GM21423 (cell line): ENCODE results near the gene F12.

Experiments used
- ATAC-seq: cut with Tn5 transposase; IDR thresholded peaks from one replicate; pipeline ENCODE4 v1.9.1; 2021; ENCODE audit warnings: mild to moderate bottlenecking, moderate library complexity; ENCODE audit not compliant: unreplicated experiment

Gene F12

GRCh38 chr5:177357459-177358351, 51.7 kb downstream of the F12 start, which contains the start of gene RGS14:
TSS of gene RGS14 (plus strand) at chr5:177357924. CDS start at chr5:177358025, 101 bp downstream.
- peak; percentile 89 for ATAC-seq

DNA sequence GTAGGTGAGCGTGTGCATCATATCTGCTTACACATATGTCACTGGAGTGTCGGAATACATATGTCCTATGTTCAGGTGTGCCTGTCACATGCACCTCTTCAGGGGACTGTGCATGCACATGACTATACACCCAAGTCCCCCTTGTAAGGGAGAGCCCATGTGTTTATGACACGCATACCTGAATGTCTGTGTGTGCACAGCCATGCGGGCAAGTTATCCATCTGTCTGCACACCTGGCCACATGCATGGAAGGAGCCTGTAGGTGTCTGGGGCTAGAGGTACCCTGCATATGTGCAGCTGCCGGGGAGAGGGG, 52.3 kb downstream of the F12 start:
- ATAC-seq: no peak

- no peak for ATAC-seq
Measured at GRCh38 chr5:177356746-177357145, 52.6 kb downstream of the F12 start.

DNA sequence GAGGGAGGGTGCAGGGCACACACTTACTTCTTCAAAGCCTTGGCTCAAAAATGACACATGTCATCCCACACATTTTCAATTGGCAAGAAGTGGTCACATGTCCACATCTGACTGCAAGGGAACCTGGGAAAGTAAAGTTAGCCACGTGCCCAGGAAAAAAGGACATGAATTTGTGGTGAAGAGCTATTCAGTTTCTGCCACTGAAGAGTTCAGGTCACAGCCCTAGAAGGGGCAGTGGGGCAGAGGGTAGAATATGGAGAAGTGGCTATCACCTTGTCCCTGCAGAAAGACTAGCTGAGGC, 53.5 kb downstream of the F12 start:
- no peak for ATAC-seq

DNA sequence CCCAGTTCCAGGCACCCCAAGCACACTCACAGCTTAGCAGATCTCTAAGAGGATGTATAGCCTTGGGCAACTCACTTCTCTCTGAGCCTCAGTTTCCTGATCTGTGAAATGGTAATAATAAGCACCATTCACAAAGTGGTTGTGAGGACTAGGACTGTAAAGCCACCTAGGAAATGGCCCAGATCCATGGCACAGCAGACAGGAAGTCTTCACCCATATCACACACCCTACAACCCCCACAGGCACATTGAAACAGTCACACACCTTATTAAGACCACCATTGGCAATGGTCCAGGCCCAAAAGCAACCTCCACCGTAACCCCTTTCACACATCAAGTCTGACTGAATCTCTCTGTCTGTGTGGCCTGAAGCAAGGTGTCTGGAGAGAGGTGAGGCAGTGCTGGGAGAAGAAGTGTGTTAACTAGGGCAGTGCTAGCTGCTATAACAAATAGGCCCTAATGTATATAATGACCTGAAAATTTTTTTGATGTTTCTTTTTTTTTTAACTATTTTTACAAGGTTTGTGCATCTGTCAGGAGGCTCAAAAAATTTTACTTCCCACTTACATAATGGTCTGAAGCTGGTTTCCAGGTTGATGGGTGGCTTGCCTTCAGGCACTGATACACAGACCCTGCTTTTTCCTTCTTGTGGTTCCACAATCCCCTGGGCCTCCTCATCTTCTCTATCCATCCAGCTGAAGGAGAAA, 54.0 kb downstream of the F12 start:
- no peak for ATAC-seq

DNA sequence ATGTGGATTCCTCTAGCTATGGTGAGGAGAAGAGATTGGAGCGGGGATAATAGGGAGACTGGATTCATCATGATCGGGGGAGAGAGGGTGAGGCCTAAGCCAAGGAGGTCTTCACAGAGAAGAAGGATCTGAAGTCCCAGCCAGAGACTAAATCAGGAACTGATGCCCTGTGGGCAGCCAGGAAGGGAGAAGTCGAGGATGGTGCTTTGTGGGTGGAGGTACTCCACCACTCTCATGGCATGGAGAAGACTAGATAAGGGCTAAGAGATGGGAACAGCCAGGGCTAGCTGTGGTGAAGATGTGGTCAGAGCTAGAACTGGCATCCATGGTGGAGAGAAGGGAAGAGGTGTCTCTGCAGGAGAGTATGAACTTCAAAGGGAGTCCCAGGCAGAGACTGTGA, 54.7 kb downstream of the F12 start:
- no peak for ATAC-seq

DNA sequence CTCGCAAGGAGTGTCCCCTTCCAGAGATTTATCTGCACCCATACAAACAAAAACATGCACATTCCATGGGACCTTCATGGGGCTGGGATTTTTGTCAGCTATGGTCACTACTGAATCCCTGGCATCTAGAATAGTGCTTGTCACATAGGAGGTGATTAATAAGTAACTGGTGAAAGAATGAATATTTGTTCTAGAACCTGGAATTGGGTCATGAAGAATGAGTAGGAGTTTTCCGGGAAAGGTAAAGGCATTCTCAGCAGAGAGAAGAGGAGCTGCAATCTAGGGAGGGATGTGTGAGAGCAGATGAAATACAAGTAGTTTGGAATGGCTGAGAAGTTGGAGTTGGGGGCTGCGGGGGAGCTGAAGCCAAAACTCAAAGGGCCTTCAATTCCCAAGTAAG, 55.1 kb downstream of the F12 start:
- no peak for ATAC-seq

- no peak for ATAC-seq
Measured at GRCh38 chr5:177353093-177353492, 56.3 kb downstream of the F12 start.
